A549 treated with Hydrocortisone at 1 μM for 4 hours (cell line): ENCODE data around the gene CAMKMT. TPM values are rescaled to one million over a fixed set of nuclear protein-coding genes. Genes with fewer than 3 reads are reported as not detected.

Experiments used
- total RNA-seq: library from RNA; stranded (reverse); fragments of 200-300 nt; extraction: Qiagen RNA extraction; gene quantifications from 5 replicates; pipeline ENCODE4 v1.2.3, GENCODE V29; 2022

Gene CAMKMT
- 4.6 to 5.7 TPM (median 5.3 TPM) in 5 replicates for total RNA-seq

DNA sequence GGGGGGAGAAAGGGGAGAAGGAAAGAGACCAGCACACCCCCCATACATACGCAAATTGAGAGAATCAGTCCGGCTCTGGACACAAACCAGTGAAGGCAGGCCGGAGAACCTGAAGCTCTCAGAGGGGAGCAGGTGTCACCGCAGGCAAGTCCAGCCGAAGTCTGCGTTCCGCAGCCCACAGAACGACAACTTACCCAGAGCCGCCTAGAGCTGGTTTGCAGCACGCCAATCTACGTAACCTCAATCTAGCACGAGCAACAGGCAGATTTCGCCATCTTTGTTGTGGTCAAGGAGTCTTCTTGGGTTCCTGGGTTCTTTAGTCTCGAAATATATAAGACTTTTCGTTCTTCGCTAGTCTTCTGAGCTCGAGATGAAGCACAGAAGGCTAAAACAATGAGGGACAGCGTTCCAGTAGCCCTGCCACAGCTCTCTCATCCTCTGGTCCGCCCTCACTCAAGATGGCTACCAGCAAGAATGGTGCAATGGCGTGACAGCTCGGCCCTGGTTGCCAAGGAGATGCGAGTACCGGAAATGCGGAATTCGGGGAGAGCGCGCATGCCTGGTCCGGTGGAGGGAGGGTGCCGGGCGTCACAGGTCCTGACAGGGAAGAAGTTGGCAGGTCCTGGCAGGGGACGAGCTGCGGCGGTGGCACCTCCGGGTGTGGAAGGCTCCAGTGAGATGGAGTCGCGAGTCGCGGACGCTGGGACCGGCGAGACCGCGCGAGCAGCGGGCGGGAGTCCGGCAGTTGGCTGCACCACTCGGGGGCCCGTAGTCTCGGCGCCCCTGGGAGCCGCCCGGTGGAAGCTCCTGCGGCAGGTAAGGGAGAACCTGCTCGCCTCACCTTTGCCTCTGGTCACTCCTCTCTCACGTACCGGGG, at the start of gene CAMKMT, which contains the start of gene PREPL:
Gene CAMKMT (plus strand): TSS at position 618 of the 877 bp plus-strand sequence.
Gene PREPL (minus strand): TSS at position 165 of the 877 bp plus-strand sequence. CDS start 15,152 bp downstream, outside the sequence.

Other genes starting within 250 kb of the CAMKMT start
- gene PPM1B, start 193.1 kb upstream of the CAMKMT start, total RNA-seq = 24.5 to 39.9 TPM (median 33.4 TPM) in 5 replicates
- 0.82 to 1.2 TPM (median 0.90 TPM) in 5 replicates for gene SLC3A1, start 86.5 kb upstream of the CAMKMT start, total RNA-seq
- gene PREPL, start 453 bp upstream of the CAMKMT start, total RNA-seq = 18.7 to 26.9 TPM (median 21.1 TPM) in 5 replicates